Endometrial microvascular endothelial cells (primary cell): ENCODE data around the gene RPF1. TPM values are rescaled to one million over a fixed set of nuclear protein-coding genes. Genes with fewer than 3 reads are reported as not detected.
"Not testable (repeated sequence)": the region's sequence is repeated elsewhere in the genome, so short reads cannot be mapped to it uniquely, and the experiment has no call there.

ENCODE experiments used
- in situ Hi-C: cut with HindIII; loops from 2 replicates; pipeline ENCODE4 v1.10.0; 2017; ENCODE audit warnings: low sequenced_read_pairs, low pct_unique_long_range_greater_than_20kb; ENCODE audit errors: inconsistent ontology term
- total RNA-seq: library from RNA; depleted of rRNA; stranded (reverse); fragments of >200 nt; gene quantifications from one replicate; pipeline ENCODE4 v1.2.3, GENCODE V29; 2015; ENCODE audit errors: inconsistent ontology term

The RPF1 gene
- 40.0 TPM for total RNA-seq

- in situ Hi-C loops: no loop called here
These were observed at the start of gene RPF1 for GRCh38 chr1:84478876-84479868. RPF1 (plus strand) TSS chr1:84479266; CDS start chr1:84479282, 16 bp downstream.

GRCh38 chr1:84430546-84430945, 48.5 kb upstream of the RPF1 start:
- in situ Hi-C loops: no loop called here

- in situ Hi-C loops: no loop called here
These were observed 45.6 kb upstream of the RPF1 start for GRCh38 chr1:84433258-84434080.

DNA sequence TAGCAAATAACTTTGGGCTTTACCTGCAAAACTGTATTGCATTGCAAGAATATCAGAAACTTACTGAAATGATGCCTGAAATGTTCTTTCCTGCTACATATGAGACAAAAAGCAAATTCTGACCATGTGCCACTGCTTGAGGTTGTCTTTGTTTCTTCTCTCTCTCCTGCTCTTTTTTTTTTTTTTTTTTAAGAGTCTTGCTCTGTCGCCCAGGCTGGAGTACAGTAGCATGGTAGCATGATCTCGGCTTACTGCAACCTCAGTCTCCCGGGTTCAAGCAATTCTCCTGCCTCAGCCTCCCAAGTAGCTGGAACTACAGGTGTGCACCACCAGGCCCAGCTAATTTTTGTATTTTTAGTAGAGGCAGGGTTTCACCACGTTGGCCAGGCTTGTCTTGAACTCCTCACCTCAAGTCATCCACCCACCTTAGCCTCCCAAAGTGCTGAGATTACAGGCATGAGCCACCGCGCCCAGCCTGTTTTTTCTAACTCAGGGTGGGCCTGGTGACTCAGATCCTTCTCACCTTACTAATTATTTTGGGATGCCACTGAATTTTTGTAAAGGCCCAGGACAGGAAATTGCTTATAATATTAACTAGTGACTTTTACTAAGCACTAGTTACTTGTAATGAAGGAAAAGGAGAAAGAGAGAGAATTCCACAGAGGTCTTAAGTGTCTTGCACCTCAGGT, 44.8 kb upstream of the RPF1 start:
- in situ Hi-C loops: no loop called here

- in situ Hi-C loops: no loop called here
These were observed 44.1 kb upstream of the RPF1 start for GRCh38 chr1:84434801-84435549.

GRCh38 chr1:84436876-84437655, 42.0 kb upstream of the RPF1 start:
- in situ Hi-C loops: no loop called here

DNA sequence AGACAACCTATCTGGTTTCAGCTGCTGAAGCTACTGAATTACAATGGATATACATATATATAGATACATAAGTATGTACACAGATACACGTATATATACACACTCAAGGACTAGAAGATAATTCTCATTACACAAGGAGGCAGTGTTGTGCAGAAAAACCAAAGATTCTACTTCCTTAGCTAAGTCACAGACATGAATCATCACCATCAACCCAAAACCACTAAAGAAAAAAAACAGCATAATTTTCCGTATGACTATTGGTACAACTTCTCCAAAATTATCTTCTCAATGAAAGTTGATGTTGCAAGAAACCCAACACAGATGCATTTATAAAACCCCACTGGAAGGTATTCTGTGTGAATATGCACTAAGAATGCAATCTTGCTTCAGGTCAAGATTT, 36.8 kb upstream of the RPF1 start:
- in situ Hi-C loops: no loop called here

GRCh38 chr1:84442747-84443646, 36.1 kb upstream of the RPF1 start:
- in situ Hi-C loops: not testable (repeated sequence)

DNA sequence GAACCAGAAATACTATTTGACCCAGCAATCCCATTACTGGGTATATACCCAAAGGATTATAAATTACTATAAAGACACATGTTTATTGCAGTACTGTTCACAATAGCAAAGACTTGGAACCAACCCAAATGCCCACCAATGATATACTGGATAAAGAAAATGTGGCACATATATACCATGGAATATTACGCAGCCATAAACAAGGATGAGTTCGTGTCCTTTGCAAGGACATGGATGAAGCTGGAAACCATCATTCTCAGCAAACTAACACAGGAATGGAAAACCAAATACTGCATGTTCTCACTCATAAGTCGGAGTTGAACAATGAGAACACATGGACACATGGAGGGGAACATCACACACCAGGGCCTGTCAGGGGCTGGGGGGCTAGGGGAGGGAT, 30.4 kb upstream of the RPF1 start:
- in situ Hi-C loops: not testable (repeated sequence)

DNA sequence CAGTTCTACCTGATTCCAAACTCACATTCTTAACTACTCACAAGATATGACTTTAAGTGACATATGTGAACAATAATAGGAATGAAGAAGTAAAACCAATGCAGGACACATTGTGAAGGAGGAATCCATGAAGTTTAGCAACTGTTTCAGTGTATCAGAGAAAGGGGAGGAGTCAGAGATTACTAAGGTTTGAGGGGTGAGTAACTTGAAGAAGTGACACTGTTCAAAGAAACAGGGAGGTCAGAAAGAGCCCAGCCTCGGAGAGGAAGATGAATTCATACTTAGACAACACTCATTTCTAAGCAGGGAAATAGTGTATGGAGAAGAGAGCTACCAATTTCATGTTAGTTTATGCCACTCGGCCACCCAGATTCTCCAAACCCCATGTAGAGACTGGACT, 28.2 kb upstream of the RPF1 start:
- in situ Hi-C loops: no loop called here

DNA sequence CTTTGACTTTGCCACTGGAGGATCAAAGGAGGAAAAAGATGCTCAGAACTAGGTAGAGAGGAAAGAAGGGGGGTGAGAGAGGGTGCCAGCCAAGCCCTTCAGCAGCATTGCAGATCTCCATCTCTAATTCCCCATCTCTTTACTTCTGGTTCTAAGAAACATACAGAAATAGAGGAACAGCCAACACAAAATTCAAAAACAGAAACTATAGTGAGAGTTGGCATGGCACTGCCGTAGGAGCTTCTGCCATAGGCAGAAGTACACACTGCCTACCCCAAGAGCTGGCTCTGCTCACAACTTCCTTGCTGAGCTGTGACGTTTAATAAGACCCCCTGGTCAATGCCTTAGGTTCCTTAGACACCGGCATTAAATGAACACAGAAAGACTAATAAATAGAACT, 26.6 kb upstream of the RPF1 start:
- in situ Hi-C loops: no loop called here

DNA sequence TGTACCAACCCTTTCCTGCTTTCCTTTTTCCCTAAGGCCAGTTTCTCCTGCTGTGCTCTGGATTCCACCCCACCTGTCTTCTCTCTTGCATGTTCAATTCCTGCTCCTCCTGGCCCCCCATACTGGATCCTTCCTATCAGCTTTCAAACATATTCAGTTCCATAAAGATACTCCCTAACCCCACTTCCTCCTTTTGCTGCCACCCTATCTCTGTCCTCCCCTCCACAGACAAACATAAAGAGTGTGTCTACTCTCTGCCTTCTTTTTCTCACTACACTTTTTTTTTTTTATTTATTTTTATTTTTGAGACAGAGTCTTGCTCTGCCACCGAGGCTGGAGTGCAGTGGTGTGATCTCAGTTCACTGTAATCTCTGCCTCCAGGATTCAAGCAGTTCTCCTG, 16.9 kb upstream of the RPF1 start:
- in situ Hi-C loops: no loop called here

- in situ Hi-C loops: no loop called here
These were observed 11.8 kb upstream of the RPF1 start for GRCh38 chr1:84467298-84467697.

DNA sequence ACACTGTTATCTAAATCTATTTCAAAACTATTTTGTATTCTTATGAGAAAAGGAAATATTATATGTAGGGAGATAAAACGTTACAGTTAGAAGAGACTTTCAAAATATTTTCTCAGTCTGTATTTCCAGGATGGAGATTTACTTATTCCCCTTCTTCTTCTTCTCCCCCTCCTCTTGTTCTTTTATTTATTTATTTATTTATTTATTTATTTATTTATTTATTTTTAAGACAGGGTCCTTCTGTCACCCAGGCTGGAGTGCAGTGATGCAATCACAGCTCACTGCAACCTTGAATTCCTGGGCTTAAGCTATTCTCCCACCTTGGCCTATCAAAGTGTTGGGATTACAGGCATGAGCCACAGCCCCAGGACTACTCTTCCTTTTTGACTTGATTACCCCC, 2.8 kb upstream of the RPF1 start:
- in situ Hi-C loops: no loop called here

DNA sequence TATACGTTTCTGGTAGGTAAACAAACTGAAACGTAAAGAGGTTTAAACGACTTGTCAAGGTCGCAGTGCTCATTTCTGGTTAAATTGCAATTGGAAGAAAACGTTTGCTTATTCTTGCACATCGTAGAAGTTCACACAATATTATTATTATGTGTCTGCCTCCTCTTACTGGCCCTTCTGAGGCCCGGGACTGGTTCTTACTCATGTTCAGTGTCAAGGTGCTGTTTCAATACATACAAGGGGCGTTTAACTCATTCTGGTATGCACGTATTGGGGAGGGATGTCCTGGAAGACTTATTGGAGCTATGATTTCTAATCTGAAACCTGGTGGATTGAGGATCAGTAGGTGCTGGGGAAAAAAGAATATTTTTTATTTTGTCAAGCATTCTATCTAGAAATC, 932 bp downstream of the RPF1 start:
- in situ Hi-C loops: no loop called here

DNA sequence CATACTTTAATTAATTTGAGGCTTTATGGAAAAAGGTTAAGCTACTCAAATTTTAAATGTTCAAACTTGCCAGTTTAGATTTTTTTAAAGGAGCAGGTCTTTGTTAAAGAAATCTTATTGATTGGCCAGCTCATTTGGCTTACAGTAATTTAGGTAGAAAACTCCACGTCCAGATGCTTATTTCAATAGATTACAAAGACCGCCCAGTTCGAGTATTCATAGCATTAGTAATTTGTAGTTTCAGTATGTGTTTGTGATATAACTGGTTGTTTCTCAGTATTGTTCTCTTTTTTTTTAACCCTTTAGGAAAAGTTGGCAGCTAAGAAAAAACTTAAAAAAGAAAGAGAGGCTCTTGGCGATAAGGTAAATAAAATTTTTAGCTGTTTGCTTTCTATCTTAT, 1.6 kb downstream of the RPF1 start:
- in situ Hi-C loops: no loop called here

DNA sequence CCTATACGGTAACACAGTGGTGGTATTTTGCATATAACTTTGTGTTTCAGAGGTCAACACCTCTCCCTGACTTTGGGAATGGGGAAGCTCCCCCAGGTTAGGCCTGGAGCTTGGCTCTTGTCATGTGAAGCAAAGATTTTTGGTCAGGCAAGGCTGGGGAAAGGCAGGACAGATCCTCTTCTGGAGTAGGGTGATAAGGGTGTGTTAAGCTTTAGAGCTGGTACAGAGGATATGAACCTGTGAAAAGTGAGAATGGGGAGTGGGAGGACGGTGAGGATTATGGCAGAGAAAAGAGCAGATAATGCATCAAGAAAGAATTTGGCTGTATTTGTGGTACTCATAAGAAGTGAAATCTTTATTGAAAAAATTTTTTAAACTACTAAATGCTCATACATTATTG, 2.3 kb downstream of the RPF1 start:
- in situ Hi-C loops: no loop called here
